ENCODE measurements around the gene NPC2.
A peak's percentile ranks its signal among the peaks of the same experiment; 100 is the strongest.

NPC2 gene

DNA sequence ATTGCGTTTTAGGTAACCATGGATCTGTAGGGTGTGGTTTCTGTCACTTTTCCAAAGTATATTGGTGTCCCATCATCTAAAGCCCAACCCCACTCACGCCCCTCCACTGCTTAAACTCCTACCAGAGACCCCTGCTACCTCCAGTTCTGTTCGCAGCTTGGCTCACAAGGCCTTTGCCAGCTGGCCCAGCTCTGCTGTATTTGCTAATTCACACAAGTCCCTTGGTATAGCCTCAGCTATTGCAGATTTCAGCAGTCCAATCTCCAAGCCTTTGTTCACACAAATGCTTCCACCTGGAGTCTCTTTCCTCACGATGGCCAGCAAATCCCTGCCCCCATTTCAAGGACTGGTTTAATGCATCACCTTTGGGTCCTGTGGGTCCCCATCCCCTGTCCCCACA is 24.6 kb upstream of the NPC2 start:
- Histone ChIP-seq H3K9ac (ENCODE audit: low read length) (no peak overlapping the region), H3K4me1 (ENCODE audit: control insufficient read depth, insufficient read depth, low read length) (peaks cover 19% of the 10 kb centered on the region), H3K27ac (ENCODE audit: low read depth, low read length) (no peak overlapping the region), H3K9me3 (ENCODE audit: control insufficient read depth, insufficient read depth, low read depth, low read length) (no peaks in the 10 kb centered on the region), H3K36me3 (ENCODE audit: control insufficient read depth, insufficient read depth, low read length) (no peaks in the 10 kb centered on the region), H3K27me3 (ENCODE audit: control insufficient read depth, insufficient read depth, low read length) (no peaks in the 10 kb centered on the region), H3K4me3 (ENCODE audit: low read depth, low read length) (no peak overlapping the region)

DNA sequence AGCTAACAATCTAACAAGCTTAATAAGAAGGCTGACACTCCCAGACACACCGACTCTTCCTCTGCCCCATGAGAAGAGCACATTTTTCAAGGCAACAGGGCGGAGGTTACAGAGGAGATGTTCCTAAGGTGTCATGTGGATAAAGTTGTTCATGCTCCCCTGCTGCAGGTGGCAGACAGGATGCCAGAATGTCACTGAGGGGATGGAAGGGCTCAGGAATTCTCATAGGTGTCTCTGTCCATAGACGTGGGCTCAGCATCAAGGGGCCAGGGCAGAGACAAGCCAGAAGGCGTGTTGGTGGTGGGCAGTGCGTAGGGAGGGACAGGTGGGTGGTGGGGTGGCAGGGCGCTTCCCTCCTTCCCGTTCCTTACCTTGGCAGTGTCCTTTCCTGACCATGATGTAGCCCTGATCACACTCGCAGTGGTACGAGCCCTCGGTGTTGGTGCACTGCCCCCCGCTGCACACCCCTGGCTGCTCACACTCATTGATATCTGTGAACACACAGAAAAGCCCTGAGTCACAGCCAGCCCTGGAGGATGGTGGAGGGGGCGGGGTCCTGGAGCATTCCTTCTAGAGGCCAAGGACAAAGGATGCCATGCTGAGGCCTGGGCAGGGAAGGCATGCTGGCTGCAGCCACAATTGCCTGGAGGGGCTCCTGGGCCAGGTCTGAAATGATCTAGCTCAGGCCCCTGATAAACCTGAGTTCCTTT is 23.5 kb upstream of the NPC2 start:
- H3K36me3 ChIP-seq (ENCODE audit: control insufficient read depth, insufficient read depth, low read length), result no peaks in the 10 kb centered on the region
- H3K4me3 ChIP-seq (ENCODE audit: low read depth, low read length), result no peak overlapping the region
- H3K27me3 ChIP-seq (ENCODE audit: control insufficient read depth, insufficient read depth, low read length), result no peaks in the 10 kb centered on the region
- no peaks in the 10 kb centered on the region for H3K9me3 ChIP-seq (ENCODE audit: control insufficient read depth, insufficient read depth, low read depth, low read length)
- no peak overlapping the region for H3K27ac ChIP-seq (ENCODE audit: low read depth, low read length)
- H3K4me1 ChIP-seq (ENCODE audit: control insufficient read depth, insufficient read depth, low read length), result peaks cover 19% of the 10 kb centered on the region
- no peak overlapping the region for H3K9ac ChIP-seq (ENCODE audit: low read length)

DNA sequence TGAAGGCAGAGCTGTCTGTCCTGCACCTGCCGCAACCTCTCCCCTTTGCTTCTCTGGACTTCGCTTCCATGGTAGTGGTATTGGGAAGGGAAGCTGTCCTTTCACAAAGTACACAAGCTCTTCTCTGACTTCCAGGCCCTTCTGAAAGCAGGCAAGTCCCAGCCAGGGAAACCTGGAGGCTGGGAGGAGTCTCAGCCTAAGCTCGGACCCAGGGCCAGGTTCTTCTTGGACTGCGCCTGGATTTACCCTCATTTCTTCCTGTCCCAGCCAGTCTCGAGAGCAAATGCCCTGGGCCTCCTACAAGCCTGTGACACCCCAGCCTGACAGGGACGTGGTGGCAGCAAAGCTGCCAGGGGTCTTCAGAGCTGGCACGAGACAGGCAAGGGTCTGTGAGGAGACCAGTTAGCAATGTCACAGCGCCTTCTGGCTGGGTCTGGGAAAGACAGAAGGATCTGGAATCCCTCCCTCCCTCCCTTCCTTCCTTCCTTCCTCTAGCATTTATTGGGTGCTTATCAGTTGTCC is 22.8 kb upstream of the NPC2 start:
- Histone ChIP-seq H3K9me3 (ENCODE audit: control insufficient read depth, insufficient read depth, low read depth, low read length) (no peaks in the 10 kb centered on the region), H3K27me3 (ENCODE audit: control insufficient read depth, insufficient read depth, low read length) (no peaks in the 10 kb centered on the region), H3K9ac (ENCODE audit: low read length) (no peak overlapping the region), H3K36me3 (ENCODE audit: control insufficient read depth, insufficient read depth, low read length) (no peaks in the 10 kb centered on the region), H3K4me3 (ENCODE audit: low read depth, low read length) (no peak overlapping the region), H3K27ac (ENCODE audit: low read depth, low read length) (no peak overlapping the region), H3K4me1 (ENCODE audit: control insufficient read depth, insufficient read depth, low read length) (peaks cover 26% of the 10 kb centered on the region)

DNA sequence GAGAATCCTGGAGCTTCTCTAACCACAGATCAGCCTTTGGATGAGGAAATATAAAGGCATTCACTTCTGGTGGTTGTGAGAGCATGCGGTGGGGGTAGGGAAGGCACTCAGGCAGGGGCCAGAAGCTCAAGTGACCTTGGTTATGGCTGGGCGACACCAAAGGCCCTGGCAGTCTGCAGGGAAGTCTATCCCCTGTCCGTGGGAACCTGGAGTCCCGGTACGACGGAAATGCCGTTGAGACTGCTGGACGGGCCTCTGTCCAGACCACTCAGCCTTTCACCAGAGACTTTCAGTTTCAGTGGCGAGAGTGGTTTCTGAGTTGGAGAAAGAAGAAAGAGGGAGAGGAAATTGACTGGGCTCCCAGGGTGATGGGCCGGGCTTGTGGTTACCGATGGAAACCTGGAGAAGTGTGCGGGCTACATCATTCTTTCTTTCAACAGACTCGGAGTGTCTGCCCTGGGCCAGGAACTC is 21.4 kb upstream of the NPC2 start:
- peaks cover 39% of the 10 kb centered on the region for H3K4me1 ChIP-seq (ENCODE audit: control insufficient read depth, insufficient read depth, low read length)
- H3K36me3 ChIP-seq (ENCODE audit: control insufficient read depth, insufficient read depth, low read length), result no peaks in the 10 kb centered on the region
- H3K4me3 ChIP-seq (ENCODE audit: low read depth, low read length), result no peak overlapping the region
- H3K27me3 ChIP-seq (ENCODE audit: control insufficient read depth, insufficient read depth, low read length), result no peaks in the 10 kb centered on the region
- H3K9me3 ChIP-seq (ENCODE audit: control insufficient read depth, insufficient read depth, low read depth, low read length), result no peaks in the 10 kb centered on the region
- no peak overlapping the region for H3K9ac ChIP-seq (ENCODE audit: low read length)
- H3K27ac ChIP-seq (ENCODE audit: low read depth, low read length), result no peak overlapping the region

DNA sequence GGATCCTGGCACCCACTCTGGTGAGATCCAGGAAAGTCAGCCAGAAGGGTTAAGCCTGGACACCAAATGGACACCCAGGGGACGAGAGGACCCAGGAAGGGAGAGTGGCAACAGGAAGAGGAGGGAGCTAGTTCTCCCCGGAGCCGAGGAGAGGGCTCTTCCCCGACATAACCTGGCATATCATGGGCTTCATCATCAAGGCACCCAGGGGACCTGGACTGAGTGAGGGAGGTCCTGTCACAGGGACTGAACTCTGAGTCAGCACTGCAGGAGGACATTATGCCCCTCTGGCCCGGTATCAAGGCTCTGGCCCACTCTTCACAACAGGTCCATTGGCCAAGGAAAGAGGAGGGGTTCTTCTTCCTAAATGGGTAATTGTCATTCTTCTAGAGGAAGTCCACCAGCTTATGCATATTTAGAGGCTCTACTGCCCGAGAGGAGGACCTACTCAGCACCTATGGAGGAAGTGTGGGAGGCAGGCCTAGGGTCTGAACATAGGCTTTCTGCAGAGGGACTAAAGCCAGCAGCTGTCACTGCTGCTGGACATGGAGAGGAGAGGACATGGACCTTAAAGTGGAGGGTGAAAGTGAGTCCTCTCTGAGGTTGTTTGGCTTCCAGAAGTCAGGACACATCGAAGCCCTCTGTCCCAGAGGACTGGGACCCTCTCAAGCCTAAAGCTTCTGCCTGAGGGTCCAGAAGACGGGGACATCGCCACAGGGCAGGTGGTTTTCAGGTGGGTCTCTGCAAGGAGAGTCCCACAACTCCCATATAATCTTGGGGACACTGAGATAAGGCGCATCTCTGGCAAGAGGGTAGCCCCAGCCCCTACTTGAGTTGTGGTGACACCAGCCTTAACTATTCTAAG is 19.1 kb upstream of the NPC2 start:
- H3K4me3 ChIP-seq (ENCODE audit: low read depth, low read length), result no peak overlapping the region
- no peak overlapping the region for H3K27ac ChIP-seq (ENCODE audit: low read depth, low read length)
- H3K27me3 ChIP-seq (ENCODE audit: control insufficient read depth, insufficient read depth, low read length), result peaks cover 5% of the 10 kb centered on the region; the same call in 1 of the 2 replicates
- H3K36me3 ChIP-seq (ENCODE audit: control insufficient read depth, insufficient read depth, low read length), result no peaks in the 10 kb centered on the region
- no peaks in the 10 kb centered on the region for H3K9me3 ChIP-seq (ENCODE audit: control insufficient read depth, insufficient read depth, low read depth, low read length)
- H3K9ac ChIP-seq (ENCODE audit: low read length), result no peak overlapping the region
- peaks cover 46% of the 10 kb centered on the region for H3K4me1 ChIP-seq (ENCODE audit: control insufficient read depth, insufficient read depth, low read length)

DNA sequence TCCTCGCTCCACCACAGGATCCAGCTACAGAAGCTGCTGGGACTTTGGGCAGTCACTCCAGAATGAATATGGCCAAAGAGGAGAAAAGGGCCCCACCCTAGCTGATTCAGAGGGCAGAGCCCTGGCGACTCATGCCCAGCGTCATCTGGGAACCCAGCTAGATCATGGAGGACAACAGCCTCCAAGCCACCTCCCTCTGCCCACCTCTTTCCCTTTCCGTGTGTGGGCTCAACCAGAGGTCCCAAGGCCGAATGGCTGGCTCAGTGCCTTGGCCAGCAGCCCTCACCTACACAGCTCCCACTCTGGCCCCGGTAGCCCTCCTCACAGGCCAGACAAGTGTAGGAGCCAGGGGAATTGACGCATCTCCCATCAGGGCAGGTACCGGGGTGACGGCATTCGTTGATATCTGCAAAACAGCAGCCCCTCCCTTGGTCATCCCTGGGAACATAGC is 17.9 kb upstream of the NPC2 start:
- peaks cover 37% of the 10 kb centered on the region for H3K4me1 ChIP-seq (ENCODE audit: control insufficient read depth, insufficient read depth, low read length)
- no peak overlapping the region for H3K27ac ChIP-seq (ENCODE audit: low read depth, low read length)

DNA sequence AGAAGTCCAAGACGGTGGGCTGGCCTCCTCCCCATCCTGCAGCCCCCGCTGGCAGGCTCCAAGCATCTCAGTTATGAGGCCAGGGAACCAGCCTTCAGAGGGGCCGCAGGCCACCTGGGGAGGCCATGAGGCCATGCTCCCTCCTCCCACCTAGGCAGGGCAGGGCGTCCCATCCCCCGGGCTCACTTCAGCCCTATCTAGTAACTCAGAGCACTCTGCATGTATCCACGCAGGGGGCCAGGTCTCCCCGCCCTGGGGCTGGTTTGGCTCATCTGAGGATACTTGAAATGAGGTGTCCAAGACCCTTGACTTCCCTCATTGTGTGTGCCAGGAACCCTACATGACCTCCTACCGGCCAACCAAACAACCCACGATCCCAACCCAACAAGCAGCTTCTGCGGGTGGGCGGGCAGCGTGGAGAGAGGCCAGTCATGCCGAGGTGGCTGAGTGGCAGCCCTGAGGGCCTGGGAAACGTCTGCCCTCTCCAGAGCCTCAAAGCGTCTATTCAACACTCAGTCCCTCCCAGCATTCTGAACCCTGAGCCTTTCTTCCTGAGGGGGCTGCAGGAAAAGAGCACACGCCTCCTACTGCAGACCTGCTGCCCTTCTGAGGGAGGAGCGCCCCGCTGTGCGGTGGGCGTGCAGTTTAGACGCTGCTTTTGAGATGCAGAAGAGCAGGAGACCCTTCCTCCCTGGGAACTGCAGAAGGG is 17.3 kb upstream of the NPC2 start:
- Histone ChIP-seq H3K27ac (ENCODE audit: low read depth, low read length) (no peak overlapping the region), H3K36me3 (ENCODE audit: control insufficient read depth, insufficient read depth, low read length) (no peaks in the 10 kb centered on the region)

More for the DNA sequence above, 17.9 kb upstream of the NPC2 start:
- Histone ChIP-seq H3K27me3 (ENCODE audit: control insufficient read depth, insufficient read depth, low read length) (peaks cover 5% of the 10 kb centered on the region; the same call in 1 of the 2 replicates), H3K36me3 (ENCODE audit: control insufficient read depth, insufficient read depth, low read length) (no peaks in the 10 kb centered on the region), H3K9me3 (ENCODE audit: control insufficient read depth, insufficient read depth, low read depth, low read length) (no peaks in the 10 kb centered on the region), H3K9ac (ENCODE audit: low read length) (no peak overlapping the region), H3K4me3 (ENCODE audit: low read depth, low read length) (peak overlapping the region; percentile 14; the same call in 1 of the 2 replicates)

DNA sequence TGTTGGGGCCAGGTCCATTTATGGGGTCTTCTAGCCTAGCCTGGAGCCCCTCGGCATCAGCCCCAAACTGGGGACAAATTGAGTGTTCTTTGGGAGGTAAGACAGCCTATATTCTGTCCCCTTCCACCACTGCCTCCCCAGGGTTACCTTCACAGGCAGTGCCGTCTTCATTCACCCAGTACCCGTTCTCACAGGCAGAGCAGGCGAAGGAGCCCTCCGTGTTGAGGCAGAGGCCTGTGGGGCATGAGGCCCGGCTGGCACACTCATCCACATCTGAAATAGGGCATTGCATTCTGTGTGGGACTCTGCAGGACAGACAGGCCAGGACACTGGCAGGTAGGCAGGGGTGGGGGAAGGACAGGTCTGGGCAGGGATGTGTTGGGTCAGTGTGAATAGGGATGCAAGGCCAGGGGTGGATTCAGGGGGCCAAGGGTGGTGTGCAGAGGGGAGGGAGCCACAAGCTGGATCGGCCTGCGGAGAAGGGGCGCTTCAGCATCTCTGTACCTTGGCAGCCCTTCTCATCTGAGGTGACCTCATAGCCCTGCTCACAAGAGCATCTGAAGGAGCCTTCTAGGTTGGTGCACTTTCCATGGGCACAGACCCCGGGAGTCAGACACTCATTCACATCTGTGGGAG is 16.6 kb upstream of the NPC2 start:
- Histone ChIP-seq H3K4me3 (ENCODE audit: low read depth, low read length) (no peak overlapping the region), H3K4me1 (ENCODE audit: control insufficient read depth, insufficient read depth, low read length) (peaks cover 35% of the 10 kb centered on the region), H3K27ac (ENCODE audit: low read depth, low read length) (no peak overlapping the region), H3K9ac (ENCODE audit: low read length) (no peak overlapping the region), H3K36me3 (ENCODE audit: control insufficient read depth, insufficient read depth, low read length) (no peaks in the 10 kb centered on the region), H3K27me3 (ENCODE audit: control insufficient read depth, insufficient read depth, low read length) (peaks cover 5% of the 10 kb centered on the region; the same call in 1 of the 2 replicates), H3K9me3 (ENCODE audit: control insufficient read depth, insufficient read depth, low read depth, low read length) (no peaks in the 10 kb centered on the region)

More for the DNA sequence above, 17.3 kb upstream of the NPC2 start:
- H3K4me3 ChIP-seq (ENCODE audit: low read depth, low read length), result peak overlapping the region; percentile 14; the same call in 1 of the 2 replicates
- H3K9ac ChIP-seq (ENCODE audit: low read length), result no peak overlapping the region
- H3K9me3 ChIP-seq (ENCODE audit: control insufficient read depth, insufficient read depth, low read depth, low read length), result no peaks in the 10 kb centered on the region
- peaks cover 37% of the 10 kb centered on the region for H3K4me1 ChIP-seq (ENCODE audit: control insufficient read depth, insufficient read depth, low read length)
- H3K27me3 ChIP-seq (ENCODE audit: control insufficient read depth, insufficient read depth, low read length), result peaks cover 5% of the 10 kb centered on the region; the same call in 1 of the 2 replicates

DNA sequence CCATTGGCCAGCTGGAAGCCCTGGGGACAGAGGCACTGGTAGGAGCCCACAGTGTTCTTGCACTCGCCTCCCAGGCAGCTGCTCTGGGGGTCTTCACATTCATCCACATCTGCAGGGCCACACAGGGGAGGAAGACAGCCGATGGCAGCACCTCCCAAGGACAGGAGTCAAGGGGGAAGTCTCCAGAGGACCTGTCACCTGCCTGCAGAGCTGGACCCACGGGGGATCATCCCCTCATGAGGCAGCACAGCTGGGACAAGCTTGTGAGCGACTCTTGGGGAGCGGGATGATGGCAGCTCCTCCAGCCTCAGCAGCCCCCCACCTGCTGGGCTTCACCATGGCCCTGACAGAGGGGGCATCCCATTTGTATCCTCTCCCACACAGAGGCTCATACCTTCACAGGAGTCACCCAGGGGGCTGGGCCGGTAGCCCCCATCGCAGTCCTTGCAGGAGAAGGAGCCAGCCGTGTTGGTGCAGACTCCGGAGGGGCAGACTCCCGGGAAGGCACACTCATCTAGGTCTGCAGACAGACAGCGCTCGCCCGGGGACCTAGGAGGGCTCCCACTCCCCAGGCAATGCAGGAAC is 15.8 kb upstream of the NPC2 start:
- no peaks in the 10 kb centered on the region for H3K9me3 ChIP-seq (ENCODE audit: control insufficient read depth, insufficient read depth, low read depth, low read length)
- H3K27me3 ChIP-seq (ENCODE audit: control insufficient read depth, insufficient read depth, low read length), result peaks cover 5% of the 10 kb centered on the region; the same call in 1 of the 2 replicates
- no peak overlapping the region for H3K27ac ChIP-seq (ENCODE audit: low read depth, low read length)
- H3K9ac ChIP-seq (ENCODE audit: low read length), result no peak overlapping the region
- H3K36me3 ChIP-seq (ENCODE audit: control insufficient read depth, insufficient read depth, low read length), result no peaks in the 10 kb centered on the region
- H3K4me3 ChIP-seq (ENCODE audit: low read depth, low read length), result no peak overlapping the region
- peaks cover 28% of the 10 kb centered on the region for H3K4me1 ChIP-seq (ENCODE audit: control insufficient read depth, insufficient read depth, low read length)

DNA sequence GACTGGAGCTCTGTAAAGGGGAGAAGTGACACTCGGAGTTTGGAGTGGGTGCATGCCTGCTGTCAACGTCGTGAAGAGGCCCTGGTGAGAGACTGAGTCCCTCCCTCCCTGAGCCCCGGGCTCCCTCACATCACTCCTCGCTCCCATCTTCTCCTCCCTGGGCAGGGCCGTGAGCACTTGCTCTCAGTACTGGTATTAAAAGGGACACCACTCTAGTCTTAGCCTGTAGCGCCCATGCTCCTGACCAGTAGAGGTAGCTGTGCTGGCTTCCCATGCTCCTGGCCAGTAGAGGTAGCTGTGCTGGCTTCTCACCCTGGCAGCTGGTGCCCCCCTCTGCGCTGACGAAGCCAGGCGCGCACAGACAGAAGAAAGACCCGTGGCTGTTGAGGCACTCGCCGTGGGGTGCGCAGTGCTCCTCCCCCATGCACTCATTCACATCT is 15.2 kb upstream of the NPC2 start:
- H3K36me3 ChIP-seq (ENCODE audit: control insufficient read depth, insufficient read depth, low read length), result no peaks in the 10 kb centered on the region

More for the DNA sequence above, 15.2 kb upstream of the NPC2 start:
- Histone ChIP-seq H3K27me3 (ENCODE audit: control insufficient read depth, insufficient read depth, low read length) (peaks cover 5% of the 10 kb centered on the region; the same call in 1 of the 2 replicates), H3K4me1 (ENCODE audit: control insufficient read depth, insufficient read depth, low read length) (peaks cover 27% of the 10 kb centered on the region), H3K27ac (ENCODE audit: low read depth, low read length) (no peak overlapping the region), H3K9ac (ENCODE audit: low read length) (no peak overlapping the region), H3K4me3 (ENCODE audit: low read depth, low read length) (no peak overlapping the region), H3K9me3 (ENCODE audit: control insufficient read depth, insufficient read depth, low read depth, low read length) (no peaks in the 10 kb centered on the region)

Data from HUES6 (cell line).